COLO668 (cell line): ENCODE measurements around the gene TRIM25.

Source experiments
- DNase-seq: peaks from one replicate; lab custom pipeline; 2025; ENCODE audit not compliant: unreplicated experiment; lab: John Stamatoyannopoulos, UW

TRIM25 gene

DNA sequence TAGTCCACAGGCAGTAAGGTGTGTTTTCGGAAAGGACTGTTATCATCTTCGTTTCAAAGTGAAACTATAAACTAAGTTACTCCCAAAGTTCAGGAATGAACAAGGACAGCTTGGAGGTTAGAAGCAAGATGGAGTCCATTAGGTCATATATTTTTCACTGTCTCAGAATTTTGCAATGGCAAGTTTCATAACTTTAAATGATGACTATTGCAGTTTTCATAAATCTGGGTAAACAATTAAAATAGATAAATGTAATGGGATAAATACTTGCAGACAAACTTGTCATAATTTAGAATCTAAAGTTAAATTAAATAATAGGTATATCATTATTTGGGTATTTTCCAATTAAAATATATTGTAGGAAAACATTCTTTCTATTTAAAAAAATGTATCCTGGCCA, 14.7 kb upstream of the TRIM25 start:
- no peak for DNase-seq

- no peak for DNase-seq
Observed at GRCh38 chr17:56926704-56927103, 12.9 kb upstream of the TRIM25 start.

- no peak for DNase-seq
Observed at GRCh38 chr17:56926270-56926669, 12.4 kb upstream of the TRIM25 start.

DNA sequence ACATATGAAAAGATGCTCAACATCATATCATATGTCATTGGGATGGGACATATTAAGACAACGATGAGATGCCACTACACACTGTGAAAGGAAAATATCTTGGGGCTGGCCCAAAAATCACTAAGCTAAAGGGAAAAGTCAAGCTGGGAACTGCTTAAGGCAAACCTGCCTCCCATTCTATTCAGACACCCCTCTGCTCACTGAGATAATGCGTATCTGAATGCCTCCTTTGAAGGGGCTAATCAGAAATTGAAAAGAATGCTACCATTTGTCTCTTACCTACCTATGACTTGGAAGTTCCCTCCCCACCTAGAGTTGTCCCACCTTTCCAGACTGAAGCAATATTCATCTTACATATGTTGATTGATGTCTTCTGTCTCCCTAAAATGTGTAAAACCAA, 11.2 kb upstream of the TRIM25 start:
- no peak for DNase-seq

GRCh38 chr17:56919717-56920116, 5.9 kb upstream of the TRIM25 start:
- DNase-seq, result no peak

DNA sequence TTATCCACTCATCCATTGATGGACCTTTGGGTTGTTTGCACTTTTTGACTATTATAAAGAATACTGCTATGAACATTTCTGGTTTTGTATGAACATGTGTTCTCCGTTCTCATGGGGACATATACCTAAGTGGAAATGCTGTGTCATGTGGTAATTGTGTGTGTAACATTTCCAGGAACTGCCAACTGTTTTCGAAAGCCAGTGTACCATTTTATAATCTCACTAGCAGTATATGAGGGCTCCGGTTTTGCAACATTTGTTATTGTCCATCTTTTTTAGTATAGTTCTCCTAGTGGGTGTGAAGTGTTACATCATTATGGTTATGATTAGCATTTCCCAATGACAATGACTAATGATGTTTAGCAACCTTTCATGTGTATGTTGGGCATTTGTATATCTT, 5.1 kb upstream of the TRIM25 start:
- DNase-seq, result no peak

DNA sequence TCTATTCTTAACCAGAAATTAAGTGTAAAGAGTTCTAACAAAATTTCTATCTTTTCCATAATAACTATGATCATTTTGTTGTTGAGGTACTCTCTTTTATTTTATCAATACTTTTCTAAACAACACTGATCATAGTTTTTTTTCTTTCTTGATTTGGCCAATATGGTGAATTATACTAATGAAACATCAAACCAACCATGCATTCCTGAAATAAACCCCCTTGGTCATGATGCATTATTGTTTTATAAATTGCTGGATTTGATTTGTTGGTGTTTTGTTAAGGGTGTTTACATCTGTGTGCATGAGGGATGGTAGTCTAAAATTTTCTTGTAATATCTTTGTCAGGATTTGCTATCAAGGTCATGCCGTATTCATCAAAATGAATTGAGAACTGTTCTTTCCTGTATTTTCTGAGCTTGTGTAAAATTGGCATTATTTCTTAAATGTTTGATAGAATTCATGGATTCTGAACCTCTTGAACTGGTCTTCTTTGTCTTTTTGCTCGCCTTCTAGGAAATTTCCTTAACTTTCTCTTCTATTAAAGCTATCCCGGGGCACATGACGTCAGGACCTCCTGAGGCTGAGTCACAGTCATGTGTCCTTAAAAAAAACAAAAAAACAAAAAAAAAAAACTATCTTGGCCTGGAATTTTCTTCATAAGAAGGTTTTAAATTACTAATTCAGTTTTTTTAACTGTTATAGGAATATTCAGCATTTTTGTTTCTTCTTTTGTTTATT, 3.9 kb upstream of the TRIM25 start:
- no peak for DNase-seq

GRCh38 chr17:56914581-56915273, 878 bp upstream of the TRIM25 start:
- DNase-seq, result peak; percentile 11

GRCh38 chr17:56913353-56913866, 439 bp downstream of the TRIM25 start:
- peak; percentile 63 for DNase-seq

DNA sequence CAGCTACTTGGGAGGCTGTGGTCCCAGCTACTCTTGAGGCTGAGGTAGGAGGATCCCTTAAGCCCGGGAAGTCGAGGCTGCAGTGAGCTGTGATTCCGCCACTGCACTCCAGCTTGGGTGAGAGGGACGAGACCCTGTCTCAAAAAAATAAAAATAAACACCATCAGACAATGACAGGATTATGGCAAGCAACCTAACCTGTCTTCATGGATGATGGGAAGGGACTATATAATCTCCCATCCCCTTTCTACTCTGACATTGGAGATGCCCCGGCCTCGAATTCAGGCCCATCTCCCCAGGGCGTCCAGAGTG, 893 bp downstream of the TRIM25 start:
- DNase-seq, result no peak

DNA sequence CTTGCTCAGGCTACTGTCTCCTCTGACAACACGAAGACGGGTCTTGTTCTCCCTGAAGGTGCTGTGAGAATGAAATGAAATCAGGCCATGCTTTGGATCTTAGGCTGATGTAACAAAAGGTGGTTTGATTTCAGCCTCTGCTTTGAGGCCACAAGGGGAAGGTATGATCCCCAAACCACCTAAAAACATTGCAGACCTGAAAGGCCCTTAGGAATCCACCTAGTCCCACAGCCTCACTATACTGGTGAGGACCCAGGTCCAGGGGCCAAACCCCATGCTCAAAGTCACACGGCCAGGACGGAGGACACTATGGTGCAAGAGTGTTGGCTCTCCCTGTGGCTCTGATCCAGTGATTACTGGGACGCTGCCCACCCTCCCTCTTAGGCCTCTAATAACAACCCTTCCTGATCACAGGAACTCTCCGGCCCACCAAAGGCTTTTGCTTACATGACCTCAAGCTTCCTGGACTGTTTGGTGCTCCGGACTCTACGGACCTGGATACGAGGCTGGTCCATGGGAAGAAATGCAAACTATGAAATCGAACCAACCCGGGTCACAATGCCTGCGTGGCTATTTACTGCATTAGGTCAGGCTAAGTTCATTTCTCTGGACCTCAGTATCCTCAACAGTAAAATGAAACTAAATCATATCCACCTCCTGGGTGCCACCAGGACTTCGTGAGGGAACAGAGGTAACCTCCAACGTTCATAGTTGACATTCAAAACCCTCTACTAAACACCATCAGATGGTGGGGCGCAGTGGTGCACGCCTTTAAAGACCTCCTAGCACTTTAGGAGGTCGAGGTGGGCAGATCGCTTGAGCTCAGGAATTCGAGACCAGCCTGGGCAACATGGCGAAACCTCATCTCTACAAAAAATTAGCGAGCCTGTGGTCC, 1.5 kb downstream of the TRIM25 start:
- no peak for DNase-seq

DNA sequence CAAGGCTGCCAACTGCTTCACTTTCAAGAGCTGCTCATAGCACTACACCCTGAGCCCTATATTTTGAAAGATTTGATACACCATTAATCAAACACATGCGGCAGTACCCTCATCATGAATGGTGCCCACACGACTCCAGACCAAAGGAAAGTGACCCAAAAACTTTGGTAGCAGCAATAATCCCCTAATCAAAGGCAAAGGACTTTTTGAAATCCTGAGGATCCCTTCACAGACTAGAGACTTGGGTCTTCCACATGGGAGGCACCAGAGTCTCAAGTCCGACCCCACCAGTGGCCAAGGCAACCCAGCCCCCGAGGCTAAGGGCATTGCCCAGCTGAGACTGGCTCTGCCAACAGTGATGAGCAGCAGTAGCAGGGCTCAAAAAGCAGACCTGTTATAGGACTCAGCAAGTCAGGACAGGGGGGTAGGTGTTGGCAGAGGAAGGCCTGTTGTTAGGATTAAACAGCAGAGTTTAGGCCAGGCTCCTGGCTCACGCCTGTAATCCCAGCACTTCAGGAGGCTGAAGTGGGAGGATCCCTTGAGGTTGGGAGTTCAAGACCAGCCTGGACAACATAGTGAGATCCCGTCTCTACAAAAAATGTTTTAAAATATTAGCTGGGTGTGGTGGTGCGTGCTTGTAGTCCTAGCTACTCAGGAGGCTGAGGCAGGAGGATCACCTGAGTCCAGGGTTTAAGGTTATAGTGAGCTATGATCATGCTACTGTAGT, 3.2 kb downstream of the TRIM25 start:
- no peak for DNase-seq

GRCh38 chr17:56909742-56910508, 3.9 kb downstream of the TRIM25 start:
- no peak for DNase-seq

GRCh38 chr17:56908001-56908542, 5.8 kb downstream of the TRIM25 start:
- DNase-seq, result no peak

DNA sequence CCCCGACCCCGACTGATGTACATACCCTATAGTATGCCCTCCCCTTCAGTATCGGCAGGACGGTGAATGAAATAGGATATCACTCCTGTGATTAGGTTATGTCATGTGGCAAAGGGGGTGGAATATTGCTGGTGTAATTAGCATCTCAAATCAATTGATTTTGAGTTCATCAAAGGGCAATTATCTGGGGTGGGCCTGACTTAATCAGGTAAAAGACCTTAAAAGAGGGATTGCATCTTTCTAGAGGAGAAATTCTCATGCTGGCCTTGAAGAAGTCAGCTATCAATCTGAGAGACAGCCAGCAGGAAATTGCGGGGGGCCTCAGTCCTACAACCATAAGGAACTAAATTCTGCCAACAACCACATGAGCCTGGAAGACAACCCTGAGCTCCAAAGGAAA, 10.3 kb downstream of the TRIM25 start:
- no peak for DNase-seq

DNA sequence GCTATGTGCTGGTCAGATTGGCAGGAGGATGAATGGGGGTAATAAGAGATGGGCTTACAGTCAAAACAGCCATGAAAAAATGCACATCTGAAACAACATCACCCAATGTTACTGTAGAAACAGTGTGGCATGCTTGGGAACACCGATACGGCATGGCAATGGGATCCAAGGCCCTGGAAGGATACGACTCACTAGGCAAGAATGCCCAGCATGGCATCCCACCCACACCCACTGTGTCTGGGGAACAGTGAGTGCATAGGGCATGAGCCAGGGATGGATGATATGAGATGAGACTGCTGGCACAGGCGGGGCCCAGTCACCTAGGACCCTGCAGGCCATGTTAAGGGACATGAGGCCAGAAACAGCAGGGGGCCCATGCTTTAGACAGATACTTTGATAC, 11.5 kb downstream of the TRIM25 start:
- no peak for DNase-seq

- no peak for DNase-seq
Observed at GRCh38 chr17:56899403-56899802, 14.4 kb downstream of the TRIM25 start.

DNA sequence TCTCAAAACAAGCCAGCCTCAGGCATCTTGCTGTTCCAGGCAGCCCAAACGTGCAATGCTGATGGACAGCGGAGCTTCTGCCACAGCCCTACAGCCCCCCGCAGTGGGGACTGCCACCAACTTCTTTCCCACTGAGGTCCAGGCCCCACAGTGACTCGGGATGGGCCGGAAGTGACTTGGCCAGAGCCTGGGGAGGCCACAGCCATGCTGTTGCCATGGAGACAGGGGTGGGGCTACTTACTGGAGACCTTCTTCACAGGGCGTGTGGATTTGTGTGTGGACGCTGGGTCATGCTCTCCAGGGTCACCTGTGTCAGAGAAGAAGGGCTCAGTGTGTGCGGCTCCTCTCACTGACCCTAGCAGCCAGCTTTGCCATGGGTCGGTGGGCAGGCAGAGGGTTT, 15.0 kb downstream of the TRIM25 start:
- no peak for DNase-seq

DNA sequence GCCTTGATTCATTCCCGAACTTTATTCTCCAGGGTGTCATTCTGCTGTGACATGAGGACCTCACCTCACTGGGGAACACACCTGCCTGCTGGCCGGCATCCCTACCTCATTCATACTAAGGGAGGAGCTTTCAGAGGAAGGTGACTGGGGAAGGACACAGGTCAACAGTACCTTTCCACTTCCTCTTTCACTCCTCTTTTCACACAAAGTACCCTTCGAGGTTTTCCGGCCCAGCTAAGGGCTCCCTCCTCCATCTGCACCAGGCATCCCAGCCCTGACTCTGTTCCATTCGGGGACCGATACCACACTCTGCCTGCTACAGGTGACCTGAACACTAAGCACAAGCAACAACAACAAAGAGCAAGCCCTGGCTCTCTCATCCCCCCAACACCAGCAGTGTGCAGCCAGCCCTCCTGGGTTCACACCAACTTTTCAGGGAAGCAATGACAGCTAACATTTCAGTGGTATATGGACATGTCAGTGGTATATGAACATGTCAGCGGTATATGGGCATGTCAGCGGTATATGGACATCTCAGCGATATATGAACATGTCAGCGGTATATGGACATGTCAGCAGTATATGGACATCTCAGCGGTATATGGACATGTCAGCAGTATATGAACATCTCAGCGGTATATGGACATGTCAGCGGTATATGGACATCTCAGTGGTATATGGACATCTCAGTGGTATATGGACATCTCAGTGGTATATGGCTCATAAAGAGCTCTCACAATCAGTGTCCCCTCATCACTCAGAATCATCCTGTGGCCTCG, 16.0 kb downstream of the TRIM25 start:
- no peak for DNase-seq
